ENCODE measurements around the gene LINC00305.

LINC00305 gene

GRCh38 chr18:64111950-64112349 lies 36.9 kb downstream of the LINC00305 start:
- DNase-seq, result no peak

- peak; percentile 78 for DNase-seq
Measured at GRCh38 chr18:64110692-64111480, 38.0 kb downstream of the LINC00305 start.

GRCh38 chr18:64103986-64104385 lies 44.9 kb downstream of the LINC00305 start:
- no peak for DNase-seq

- peak; percentile 67 for DNase-seq
Measured at GRCh38 chr18:64100116-64100922, 48.6 kb downstream of the LINC00305 start.

- no peak for DNase-seq
Measured at GRCh38 chr18:64099244-64099643, 49.6 kb downstream of the LINC00305 start.

- peak; percentile 39 for DNase-seq
Measured at GRCh38 chr18:64097497-64097896, 51.4 kb downstream of the LINC00305 start.

- DNase-seq, result no peak
Measured at GRCh38 chr18:64095056-64095455, 53.8 kb downstream of the LINC00305 start.

GRCh38 chr18:64094210-64094609 lies 54.7 kb downstream of the LINC00305 start:
- DNase-seq, result no peak

GRCh38 chr18:64091526-64091925 lies 57.4 kb downstream of the LINC00305 start:
- DNase-seq, result no peak

GRCh38 chr18:64090876-64091275 lies 58.0 kb downstream of the LINC00305 start:
- no peak for DNase-seq

- no peak for DNase-seq
Measured at GRCh38 chr18:64083916-64084315, 65.0 kb downstream of the LINC00305 start.

- no peak for DNase-seq
Measured at GRCh38 chr18:64082513-64082912, 66.4 kb downstream of the LINC00305 start.

- no peak for DNase-seq
Measured at GRCh38 chr18:64082054-64082453, 66.8 kb downstream of the LINC00305 start.

- DNase-seq, result no peak
Measured at GRCh38 chr18:64073971-64074370, 74.9 kb downstream of the LINC00305 start.

GRCh38 chr18:64055019-64055418 lies 93.9 kb downstream of the LINC00305 start:
- DNase-seq, result no peak

- no peak for DNase-seq
Measured at GRCh38 chr18:64053246-64053645, 95.6 kb downstream of the LINC00305 start.

- DNase-seq, result no peak
Measured at GRCh38 chr18:64052772-64053171, 96.1 kb downstream of the LINC00305 start.

GRCh38 chr18:64044616-64045015 lies 104.3 kb downstream of the LINC00305 start:
- DNase-seq, result no peak

- DNase-seq, result no peak
Measured at GRCh38 chr18:64042728-64043358, 106.0 kb downstream of the LINC00305 start.

GRCh38 chr18:64037812-64038414 lies 111.0 kb downstream of the LINC00305 start:
- peak; percentile 66 for DNase-seq

GRCh38 chr18:64032312-64032711 lies 116.6 kb downstream of the LINC00305 start:
- DNase-seq, result no peak

GRCh38 chr18:64031411-64031810 lies 117.5 kb downstream of the LINC00305 start:
- no peak for DNase-seq

Measured in NCI-H510A treated with DMSO at 0.1 percent for 48 hours (cell line).